ENCODE results near the gene LMAN2L.

Gene LMAN2L

GRCh38 chr2:96656540-96656939, 83.3 kb downstream of the LMAN2L start:
- no peak overlapping the region for H3K27ac ChIP-seq
- ChIA-PET CTCF (interaction anchor here (0.6 kb wide), 1 partner anchor 222 kb away, joined by 3 read pairs; no protein-coding TSS in a partner anchor), POLR2A (ENCODE audit: low non-redundant PET) (no interaction called here)
- no peak for TF ChIP-seq CTCF (conservative IDR thresholded peaks at IDR 0.05; ENCODE audit: low read depth)
- no peak for DNase-seq (ENCODE audit: low spot score)
